K562 (cell line): ENCODE data around the gene ARHGAP4. TPM values are rescaled to one million over a fixed set of nuclear protein-coding genes. Genes with fewer than 3 reads are reported as not detected.
A peak's percentile ranks its signal among the peaks of the same experiment; 100 is the strongest.

Experiments used
- BMI1 ChIP-seq: fragments of 150-350 bp; IDR thresholded peaks from 2 replicates; pipeline ENCODE4 v1.6.1; 2014; ENCODE audit warnings: low read length
- CBX5 ChIP-seq: IDR thresholded peaks from 2 replicates; pipeline ENCODE4 v1.6.1; 2014; ENCODE audit warnings: low read depth, borderline replicate concordance
- CCAR2 ChIP-seq: fragments of 200-400 bp; formaldehyde crosslinking; IDR thresholded peaks from 2 replicates; pipeline ENCODE4 v1.6.1; 2017; ENCODE audit warnings: mild to moderate bottlenecking, low read depth, low read length
- CREB5 ChIP-seq: fragments of 250-450 bp; sonication (Bioruptor Pico); IDR thresholded peaks from 2 replicates; pipeline ENCODE4 v1.5.0; 2020; ENCODE audit warnings: mild to moderate bottlenecking
- DACH1 ChIP-seq: fragments of 450-650 bp; IDR thresholded peaks from 2 replicates; pipeline ENCODE4 v1.6.1; 2018; ENCODE audit not compliant: partially characterized antibody
- DDX20 ChIP-seq: fragments of 450-650 bp; IDR thresholded peaks from 2 replicates; pipeline ENCODE4 v1.6.1; 2016; ENCODE audit warnings: missing genetic modification characterization, low read depth, mild to moderate bottlenecking, missing compliant biosample characterization, moderate library complexity
- E2F5 ChIP-seq: sonication (generic); formaldehyde crosslinking; IDR thresholded peaks from 2 replicates; pipeline ENCODE4 v1.8.0; 2022; ENCODE audit warnings: mild to moderate bottlenecking, missing genetic modification reagents
- FOXM1 ChIP-seq, 2 experiments: fragments of 450-650 bp in 1 of 2; sonication (generic) in 1 of 2; formaldehyde crosslinking in 1 of 2; IDR thresholded peaks; 2 replicates each; pipeline versions ENCODE4 v1.6.1 to v1.9.0; 2017 to 2022; ENCODE audit warnings: low read depth in 2 of 2, mild to moderate bottlenecking in 2 of 2, missing genetic modification reagents in 1 of 2, moderate library complexity in 1 of 2
- HIVEP1 ChIP-seq: fragments of 250-450 bp; sonication (Bioruptor Pico); IDR thresholded peaks from 2 replicates; pipeline ENCODE4 v1.4.0; 2020; ENCODE audit warnings: mild to moderate bottlenecking
- HMBOX1 ChIP-seq: sonication (generic); IDR thresholded peaks from 2 replicates; pipeline ENCODE4 v1.6.1; 2016
- HNRNPLL ChIP-seq: fragments of 200-400 bp; formaldehyde crosslinking; IDR thresholded peaks from 2 replicates; pipeline ENCODE4 v1.6.1; 2017; ENCODE audit warnings: low read length, low read depth, mild to moderate bottlenecking; ENCODE audit not compliant: poor library complexity, severe bottlenecking
- POLR2B ChIP-seq: fragments of 450-650 bp; IDR thresholded peaks from 2 replicates; pipeline ENCODE4 v1.6.1; 2018; ENCODE audit warnings: low read depth; ENCODE audit not compliant: partially characterized antibody
- SIN3A ChIP-seq, 2 experiments: fragments of 150-350 bp in 1 of 2; IDR thresholded peaks; 2 replicates each; pipeline ENCODE4 v1.6.1; 2011 to 2016; ENCODE audit warnings: borderline replicate concordance in 2 of 2, low read depth in 2 of 2, low read length in 2 of 2, mild to moderate bottlenecking in 2 of 2, moderate library complexity in 2 of 2; ENCODE audit not compliant: control insufficient read depth in 1 of 2
- TRIM24 ChIP-seq, 2 experiments: fragments of 450-650 bp; IDR thresholded peaks; 2 replicates each; pipeline ENCODE4 v1.6.1; 2016
- XRCC5 ChIP-seq: fragments of 200-400 bp; formaldehyde crosslinking; IDR thresholded peaks from 2 replicates; pipeline ENCODE4 v1.6.1; 2017; ENCODE audit warnings: low read depth, mild to moderate bottlenecking, low read length
- ZBTB9 ChIP-seq: fragments of 450-650 bp; formaldehyde crosslinking; IDR thresholded peaks from 2 replicates; pipeline ENCODE4 v1.4.0; 2020; ENCODE audit warnings: mild to moderate bottlenecking, moderate library complexity
- ZNF592 ChIP-seq: fragments of 450-650 bp; IDR thresholded peaks from 2 replicates; pipeline ENCODE4 v1.6.1; 2017; ENCODE audit warnings: antibody characterized with exemption, mild to moderate bottlenecking
- polyA plus RNA-seq, 8 experiments: library from polyadenylated mRNA; depleted of rRNA in 4 of 8; stranded (reverse) in 5 of 8; unstranded in 3 of 8; fragments of >200 nt; fragmentation: Nextera tagmentation in 2 of 8; fragmentation: Illumina TruSeq in 1 of 8; extraction: Ambion mirVana in 2 of 8; extraction: Trizol in 1 of 8; gene quantifications; 2 replicates each; pipeline versions ENCODE4 v1.2.1 to v1.2.3, GENCODE V29; 2011 to 2014; ENCODE audit warnings: inconsistent platforms in 1 of 8, missing spikeins in 1 of 8
- total RNA-seq, 7 experiments: library from RNA; depleted of rRNA in 6 of 7; stranded (reverse); fragments of >200 nt in 6 of 7; fragmentation: Illumina TruSeq in 2 of 7; extraction: Trizol in 2 of 7; gene quantifications; 2 replicates each; pipeline versions ENCODE4 v1.2.1 to v1.2.3, GENCODE V29; 2011 to 2021; ENCODE audit warnings: low replicate concordance in 1 of 7

ARHGAP4 gene
- total and polyA plus RNA-seq, 9 of the 15 experiments (the other 6 are each of a cell fraction or from before 2014, with no cell fraction given): 0.30 to 81.8 (median 13.5) TPM

GRCh38 chrX:153970357-153971123 is 44.5 kb upstream of the ARHGAP4 start (continued):
- no peak for TF ChIP-seq FOXM1 (IDR thresholded peaks at IDR 0.05; ENCODE audit: low read depth)
- no peak for TF ChIP-seq FOXM1 (CRISPR knock-in tag; IDR thresholded peaks at IDR 0.05; ENCODE audit: low read depth)
- 0 out of 2 replicates have a peak, but pooled peaks have one; percentile 16 for TF ChIP-seq XRCC5
- no peak for TF ChIP-seq HMBOX1
- 0 out of 2 replicates have a peak, but pooled peaks have one; percentile 60 for TF ChIP-seq HIVEP1 (CRISPR knock-in tag)
- TF ChIP-seq HNRNPLL: no peak
- TF ChIP-seq CCAR2: no peak
- peak in 1 of 2 experiments; percentile 44; a peak in 1 of 4 replicates for TF ChIP-seq SIN3A (IDR thresholded peaks at IDR 0.05; ENCODE audit: borderline replicate concordance in 2 of 2, control insufficient read depth in 1 of 2, low read depth in 2 of 2, low read length in 2 of 2)
- no peak for TF ChIP-seq CBX5
- no peak for TF ChIP-seq DDX20 (tag)
- TF ChIP-seq E2F5 (CRISPR knock-in tag): no peak
- no peak for TF ChIP-seq CREB5 (CRISPR knock-in tag)
- no peak for TF ChIP-seq TRIM24 (IDR thresholded peaks at IDR 0.05)
- TF ChIP-seq POLR2B: peak; percentile 56
- TF ChIP-seq ZNF592: peak; percentile 63; the same call in 1 of the 2 replicates
- TF ChIP-seq ZBTB9 (CRISPR knock-in tag): peak; percentile 92
- no peak for TF ChIP-seq BMI1
- no peak for TF ChIP-seq DACH1
